Astrocyte of the cerebellum (primary cell): Measurements from ENCODE around the gene DPEP2.
"Not testable (repeated sequence)": the region's sequence is repeated elsewhere in the genome, so short reads cannot be mapped to it uniquely, and the experiment has no call there.

Source experiments
- DNase-seq: peaks from one replicate; pipeline ENCODE4 v3.0.0-alpha.2; 2011; ENCODE audit warnings: low read depth
- H3K4me3 ChIP-seq: 2 replicates; pipeline ENCODE4 v1.5.1; 2011; ENCODE audit warnings: mild to moderate bottlenecking, low read depth, low read length, moderate library complexity
- in situ Hi-C: cut with HindIII; loops from 2 replicates; pipeline ENCODE4 v1.10.0; 2017; ENCODE audit warnings: low sequenced_read_pairs
- TF ChIP-seq, protein P1 (sequence below): IDR thresholded peaks from 2 replicates; pipeline ENCODE4 v1.5.1; 2012; ENCODE audit warnings: low read length, low read depth, moderate library complexity, mild to moderate bottlenecking; ENCODE audit errors: missing control alignments

DPEP2 gene

GRCh38 chr16:68035227-68035626 lies 35.9 kb upstream of the DPEP2 start:
- no peak for DNase-seq
- TF ChIP-seq, protein P1, sequence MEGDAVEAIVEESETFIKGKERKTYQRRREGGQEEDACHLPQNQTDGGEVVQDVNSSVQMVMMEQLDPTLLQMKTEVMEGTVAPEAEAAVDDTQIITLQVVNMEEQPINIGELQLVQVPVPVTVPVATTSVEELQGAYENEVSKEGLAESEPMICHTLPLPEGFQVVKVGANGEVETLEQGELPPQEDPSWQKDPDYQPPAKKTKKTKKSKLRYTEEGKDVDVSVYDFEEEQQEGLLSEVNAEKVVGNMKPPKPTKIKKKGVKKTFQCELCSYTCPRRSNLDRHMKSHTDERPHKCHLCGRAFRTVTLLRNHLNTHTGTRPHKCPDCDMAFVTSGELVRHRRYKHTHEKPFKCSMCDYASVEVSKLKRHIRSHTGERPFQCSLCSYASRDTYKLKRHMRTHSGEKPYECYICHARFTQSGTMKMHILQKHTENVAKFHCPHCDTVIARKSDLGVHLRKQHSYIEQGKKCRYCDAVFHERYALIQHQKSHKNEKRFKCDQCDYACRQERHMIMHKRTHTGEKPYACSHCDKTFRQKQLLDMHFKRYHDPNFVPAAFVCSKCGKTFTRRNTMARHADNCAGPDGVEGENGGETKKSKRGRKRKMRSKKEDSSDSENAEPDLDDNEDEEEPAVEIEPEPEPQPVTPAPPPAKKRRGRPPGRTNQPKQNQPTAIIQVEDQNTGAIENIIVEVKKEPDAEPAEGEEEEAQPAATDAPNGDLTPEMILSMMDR, result no peak
- in situ Hi-C loops, result no loop called here
- H3K4me3 ChIP-seq, result no peak overlapping the region

- TF ChIP-seq, protein P1, result no peak
- no peak for DNase-seq
- in situ Hi-C loops, result no loop called here
These were observed 33.8 kb upstream of the DPEP2 start for GRCh38 chr16:68033101-68033500.

GRCh38 chr16:68031951-68032350 lies 32.7 kb upstream of the DPEP2 start:
- in situ Hi-C loops, result no loop called here
- H3K4me3 ChIP-seq, result no peak overlapping the region
- TF ChIP-seq, protein P1, result no peak
- DNase-seq, result no peak

More at GRCh38 chr16:68033101-68033500, 33.8 kb upstream of the DPEP2 start:
- H3K4me3 ChIP-seq, result no peak overlapping the region

GRCh38 chr16:68030108-68030507 lies 30.8 kb upstream of the DPEP2 start:
- DNase-seq, H3K4me3 ChIP-seq, in situ Hi-C loops: not testable (repeated sequence)

GRCh38 chr16:68028996-68029395 lies 29.7 kb upstream of the DPEP2 start:
- H3K4me3 ChIP-seq, result no peak overlapping the region
- TF ChIP-seq, protein P1, result no peak
- in situ Hi-C loops, result no loop called here
- no peak for DNase-seq

GRCh38 chr16:68022728-68023537 lies 23.6 kb upstream of the DPEP2 start, which contains the start of the genes DDX28 and DUS2:
TSS of gene DDX28 (minus strand) at chr16:68023232. CDS start at chr16:68023202, 30 bp downstream.
TSS of gene DUS2 (plus strand) at chr16:68023284. CDS start at chr16:68038024, 14,740 bp downstream.
- peak within 1 kb of the TSS; percentile 98 for H3K4me3 ChIP-seq
- DNase-seq, result peak; percentile 84
- TF ChIP-seq, protein P1, result no peak
- in situ Hi-C loops, result loop anchor here (25.0 kb wide), 1 partner anchor 111 kb away; no protein-coding TSS in a partner anchor

- no peak for DNase-seq
- in situ Hi-C loops, result loop anchor here (25.0 kb wide), 1 partner anchor 110 kb away; no protein-coding TSS in a partner anchor
- peak overlapping the region; percentile 98 for H3K4me3 ChIP-seq
- TF ChIP-seq, protein P1, result no peak
These were observed 23.0 kb upstream of the DPEP2 start for GRCh38 chr16:68022278-68022727.
